Measurements from ENCODE around the gene GREB1.
A peak's percentile ranks its signal among the peaks of the same experiment; 100 is the strongest.

GREB1 gene

DNA sequence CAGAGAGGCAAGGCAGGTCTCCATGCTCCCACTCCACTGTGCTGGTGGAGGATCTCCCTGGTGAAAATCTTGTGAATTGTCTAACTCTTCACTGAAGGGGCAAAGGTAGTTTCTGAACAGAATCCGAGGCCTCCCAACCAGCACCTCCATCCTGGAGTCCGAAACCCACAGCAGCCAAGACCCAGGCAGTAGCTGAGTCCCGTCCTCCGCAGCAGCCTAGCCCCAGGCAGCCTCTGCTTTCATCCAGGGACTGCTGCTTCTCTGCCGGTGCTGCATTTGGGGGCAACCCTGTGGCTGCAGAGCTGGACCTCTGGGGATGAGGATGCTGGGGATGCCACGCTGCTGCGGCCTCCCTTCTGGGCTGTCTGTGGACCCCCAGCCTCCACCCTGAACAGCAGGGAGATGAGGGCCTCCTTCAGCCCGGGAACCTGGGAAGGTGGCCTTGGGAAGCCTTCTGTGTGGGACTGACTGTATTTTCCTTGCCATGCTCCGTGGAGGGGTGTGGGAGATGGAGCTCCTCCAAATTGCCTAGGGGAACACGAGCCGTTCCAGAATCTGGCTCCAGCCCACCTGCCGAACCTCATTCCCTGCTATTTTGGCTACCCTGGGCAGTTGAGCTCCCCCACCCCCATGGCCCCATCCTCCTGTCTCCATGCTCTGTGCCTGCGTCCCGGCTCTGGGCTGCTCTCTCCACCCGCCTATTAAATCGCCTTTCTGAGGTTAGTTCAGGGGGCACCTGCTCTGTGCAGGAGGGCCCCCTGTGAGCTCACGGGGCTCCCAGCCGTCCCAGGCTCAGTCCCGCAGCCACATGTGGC, 48.2 kb downstream of the GREB1 start:
- DNase-seq, result no peak

- DNase-seq, result no peak
Measured at GRCh38 chr2:11582612-11582861, 48.7 kb downstream of the GREB1 start.

DNA sequence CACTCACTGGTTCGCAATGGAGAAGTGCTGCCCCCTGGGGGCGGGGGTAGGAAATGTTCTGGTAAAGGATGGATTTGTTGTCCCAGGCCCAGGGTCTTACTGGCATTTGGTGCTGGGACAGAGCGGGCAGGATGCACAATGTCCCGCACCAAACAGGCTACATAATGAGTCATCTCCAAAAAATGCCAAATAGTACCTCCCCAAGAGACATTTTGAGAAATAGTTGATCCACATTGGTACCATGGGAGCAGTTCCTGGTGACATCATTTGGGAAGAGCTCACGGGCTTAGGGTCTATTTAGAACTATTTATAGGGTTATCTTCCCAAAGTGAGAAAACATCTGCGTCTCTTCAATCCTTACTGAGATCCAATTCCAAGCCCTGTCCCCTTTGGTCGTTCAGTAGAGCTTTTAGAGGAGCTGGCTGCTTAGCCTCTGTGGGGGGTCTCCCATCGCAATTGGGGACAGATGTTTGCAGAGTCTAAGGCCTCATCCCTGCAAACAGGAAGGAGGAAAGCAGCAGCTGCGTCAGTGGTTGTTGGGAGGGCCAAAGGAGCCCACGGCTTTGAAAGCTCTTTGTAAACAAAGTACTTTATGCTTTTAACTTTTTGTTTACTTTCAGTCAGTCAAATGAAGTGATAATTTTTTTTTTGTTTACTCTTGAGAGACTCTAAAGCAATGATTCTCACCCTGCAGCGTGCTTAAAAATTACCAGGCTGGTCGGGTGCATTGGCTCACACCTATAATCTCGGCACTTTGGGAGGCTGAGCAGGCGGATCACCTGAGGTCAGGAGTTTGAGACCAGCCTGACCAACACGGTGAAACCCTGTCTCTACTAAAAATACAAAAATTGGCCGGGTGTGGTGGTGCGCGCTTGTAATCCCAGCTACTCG, 49.3 kb downstream of the GREB1 start:
- DNase-seq, result peak; percentile 79 to 80

GRCh38 chr2:11583840-11584524, 50.1 kb downstream of the GREB1 start:
- peak; percentile 93 to 95 for DNase-seq

- no peak for DNase-seq
Measured at GRCh38 chr2:11584525-11585056, 50.7 kb downstream of the GREB1 start.

DNA sequence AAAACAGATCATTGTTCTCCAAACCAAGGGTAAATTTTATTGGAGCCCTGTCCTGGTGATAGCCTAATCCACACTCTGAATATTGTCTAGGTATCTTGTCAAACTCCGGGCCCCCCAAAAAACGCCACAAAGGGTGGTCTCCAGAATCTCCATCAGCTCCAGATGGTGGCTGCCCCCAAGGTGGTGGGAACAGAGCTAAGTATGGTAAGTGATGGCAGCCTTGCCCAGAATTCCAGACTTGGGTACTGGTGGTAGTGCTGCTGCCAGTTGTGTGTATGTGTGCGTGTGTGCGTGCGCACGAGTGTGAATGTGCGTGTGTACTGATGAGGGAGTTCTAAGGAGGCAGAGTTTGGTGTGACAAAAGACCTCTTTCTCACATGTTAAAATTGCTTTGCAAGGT, 51.2 kb downstream of the GREB1 start:
- no peak for DNase-seq

GRCh38 chr2:11588228-11589110, 54.6 kb downstream of the GREB1 start:
- no peak for DNase-seq

GRCh38 chr2:11589316-11589940, 55.6 kb downstream of the GREB1 start:
- no peak for DNase-seq

DNA sequence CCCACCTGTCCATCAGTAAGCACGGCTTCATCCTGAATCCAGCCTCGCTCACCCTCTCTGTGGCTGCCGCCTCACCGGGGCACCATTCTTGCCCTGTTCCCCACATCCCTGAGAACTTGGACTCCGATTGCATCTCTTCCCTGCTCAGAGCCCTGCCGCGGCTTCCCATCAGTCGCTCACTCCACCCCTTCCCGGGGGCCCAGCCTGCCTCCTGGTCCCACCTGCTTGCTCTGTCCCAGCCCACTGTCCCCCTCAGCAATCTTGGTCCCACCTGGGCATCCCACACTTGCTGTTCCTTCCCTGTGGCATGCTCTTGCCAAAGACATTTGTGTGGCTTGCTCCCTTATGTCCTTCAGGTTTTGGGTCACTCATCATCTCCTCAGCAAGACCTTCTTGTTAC, 56.3 kb downstream of the GREB1 start:
- DNase-seq, result no peak

GRCh38 chr2:11591091-11591490, 57.2 kb downstream of the GREB1 start:
- no peak for DNase-seq

GRCh38 chr2:11592671-11593574, 59.1 kb downstream of the GREB1 start:
- DNase-seq, result no peak

DNA sequence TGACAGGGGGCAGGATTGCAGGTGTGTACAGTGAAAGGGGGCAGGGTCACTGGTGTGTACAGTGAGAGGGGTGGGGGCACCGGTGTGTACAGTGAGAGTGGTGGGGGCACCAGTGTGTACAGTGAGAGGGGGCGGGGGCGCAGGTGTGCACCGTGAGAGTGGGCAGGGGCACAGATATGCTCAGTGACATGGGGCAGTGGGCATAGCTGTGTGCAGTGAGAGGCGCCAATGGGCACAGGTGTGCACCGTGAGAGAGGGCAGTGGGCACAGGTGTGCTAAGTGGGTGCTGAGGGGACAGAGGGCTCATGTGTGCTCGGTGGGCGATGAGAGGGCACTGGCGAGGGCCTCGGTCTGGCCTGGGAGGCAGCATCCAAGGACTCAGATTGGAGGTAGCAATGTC, 63.0 kb downstream of the GREB1 start:
- no peak for DNase-seq

GRCh38 chr2:11597538-11598225, 63.8 kb downstream of the GREB1 start:
- DNase-seq, result no peak

GRCh38 chr2:11598228-11598731, 64.4 kb downstream of the GREB1 start:
- DNase-seq, result no peak

DNA sequence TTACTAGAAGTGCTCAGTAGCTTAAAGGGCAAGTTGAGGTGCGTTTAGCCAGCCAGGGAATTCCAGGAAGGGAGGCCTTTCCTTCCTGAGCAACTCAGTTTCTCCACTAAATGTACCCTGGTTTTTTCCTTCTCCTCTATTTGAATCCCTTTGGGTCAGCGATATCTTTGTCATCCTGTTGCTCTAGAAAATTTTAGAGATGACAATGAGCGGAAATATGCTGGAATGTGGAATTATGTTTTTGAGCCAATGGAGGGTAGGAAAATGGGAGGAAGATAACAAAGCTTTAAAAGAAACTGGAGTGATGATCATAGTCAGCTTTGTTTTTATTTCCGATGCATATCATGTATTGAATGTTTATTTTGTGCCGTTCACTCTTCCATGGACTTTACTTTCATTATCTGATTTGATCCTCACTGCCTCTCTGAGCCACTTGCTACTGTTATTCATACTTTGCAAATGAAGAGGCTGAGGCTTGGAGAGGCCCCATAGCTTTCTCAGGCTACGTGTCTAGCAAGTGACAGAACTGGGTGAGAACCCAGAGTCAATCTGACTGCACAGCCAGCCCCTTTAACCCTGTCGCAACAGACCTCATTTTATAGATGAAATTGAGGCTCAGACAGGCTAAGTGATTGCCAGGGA, 68.8 kb downstream of the GREB1 start:
- no peak for DNase-seq

DNA sequence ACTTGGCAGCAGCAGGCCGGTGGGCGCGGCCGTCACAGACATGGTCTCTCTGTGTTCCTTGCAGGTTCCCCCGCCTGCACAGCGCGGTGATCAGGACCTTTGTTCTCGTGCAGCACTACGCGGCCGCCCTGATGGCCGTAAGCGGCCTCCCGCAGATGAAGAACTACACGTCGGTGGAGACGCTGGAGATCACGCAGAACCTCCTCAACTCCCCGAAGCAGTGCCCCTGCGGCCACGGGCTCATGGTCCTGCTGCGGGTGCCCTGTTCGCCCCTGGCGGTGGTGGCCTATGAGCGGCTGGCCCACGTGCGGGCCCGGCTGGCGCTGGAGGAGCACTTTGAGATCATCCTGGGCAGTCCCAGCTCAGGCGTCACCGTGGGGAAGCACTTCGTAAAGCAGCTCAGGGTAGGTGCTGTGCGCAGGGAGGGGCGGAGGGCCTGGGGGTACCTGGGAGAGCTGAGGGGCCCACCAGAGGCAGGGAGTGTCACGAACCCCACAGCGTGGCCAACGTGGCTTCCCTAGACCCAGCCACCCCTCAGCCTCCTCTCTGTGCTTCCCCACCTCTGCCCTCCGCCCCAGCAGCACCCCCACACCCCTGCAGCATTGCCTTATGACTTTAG, 76.9 kb downstream of the GREB1 start:
- no peak for DNase-seq

GRCh38 chr2:11611251-11611650, 77.4 kb downstream of the GREB1 start:
- DNase-seq, result no peak

DNA sequence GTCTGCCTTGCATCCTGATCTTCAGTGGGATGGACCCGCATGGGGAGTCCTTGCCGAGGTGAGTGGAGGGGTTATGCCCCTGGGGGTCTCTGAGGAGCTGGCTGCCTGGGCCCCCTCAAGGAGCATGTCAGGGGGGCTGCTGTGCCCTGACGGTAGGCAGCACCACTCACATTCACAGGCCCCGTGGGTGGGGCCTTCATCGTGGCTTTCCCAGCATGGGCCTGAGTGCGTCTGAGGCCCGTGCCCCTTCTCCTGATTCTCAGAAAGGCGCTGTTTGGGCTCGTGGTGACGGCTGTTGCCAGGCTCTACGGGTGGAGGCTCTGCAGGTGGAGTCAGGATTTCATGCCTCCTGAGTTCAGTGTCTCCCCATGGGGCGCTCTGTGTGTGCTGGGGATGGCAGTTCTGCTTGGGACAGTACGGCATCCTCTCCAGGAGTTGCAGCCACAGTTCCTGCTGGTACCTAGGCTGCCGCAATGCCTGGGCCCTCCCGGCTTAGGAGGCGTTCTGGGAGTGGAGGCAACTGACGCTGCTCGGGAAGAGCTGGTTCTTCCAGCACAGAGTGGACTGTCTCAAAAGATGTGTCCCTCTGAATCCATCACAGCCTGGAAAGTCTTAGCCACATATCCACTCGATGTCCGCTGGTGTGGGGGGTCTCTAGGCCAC, 78.8 kb downstream of the GREB1 start:
- DNase-seq, result no peak

Data from activated CD4-positive, alpha-beta T cell treated with anti-CD3 and anti-CD28 coated beads, Interleukin-2, amount 50 U/mL, for 48 hours (primary cell).